ENCODE measurements around the gene UVRAG. TPM values are rescaled to one million over a fixed set of nuclear protein-coding genes. Genes with fewer than 3 reads are reported as not detected.
"Not testable (repeated sequence)": the region's sequence is repeated elsewhere in the genome, so short reads cannot be mapped to it uniquely, and the experiment has no call there.

The UVRAG gene
- total and polyA plus RNA-seq, 2 donors (not counting 1 experiment from before 2014, with no cell fraction given), result 37.7 to 94.1 TPM

GRCh38 chr11:75878933-75879332 is 63.9 kb downstream of the UVRAG start:
- peaks cover 18 to 21% of the 10 kb centered on the region in 2 donors for H3K4me1 ChIP-seq (ENCODE audit: control insufficient read depth in 2 of 2, insufficient read depth in 2 of 2, low read length in 2 of 2)
- H3K36me3 ChIP-seq (replicated peaks in 1 of 2; ENCODE audit: control extremely low read depth in 1 of 2, control insufficient read depth in 1 of 2, extremely low read depth in 1 of 2, insufficient read depth in 2 of 2, low read length in 1 of 2), result peaks cover 12 to 31% of the 10 kb centered on the region in 2 experiments
- H3K4me3 ChIP-seq (ENCODE audit: control extremely low read depth in 1 of 5, extremely low read depth in 1 of 5, insufficient read depth in 1 of 5, low read depth in 2 of 5, low read length in 4 of 5), result no peak overlapping the region
- WGBS (ENCODE audit: insufficient coverage), result no CpG with 5 or more reads among the region's 2 CpGs
- no peak overlapping the region for H3K9ac ChIP-seq (ENCODE audit: low read length)
- H4K20me1 ChIP-seq (ENCODE audit: control insufficient read depth, insufficient read depth, low read length, poor library complexity, severe bottlenecking), result peaks cover 27% of the 10 kb centered on the region
- no peaks in the 10 kb centered on the region for H3K9me3 Mint-ChIP-seq (ENCODE audit: insufficient read depth)
- H3K4me3 Mint-ChIP-seq, result no peak overlapping the region
- H3K9me3 ChIP-seq (ENCODE audit: control extremely low read depth in 1 of 3, control insufficient read depth in 2 of 3, insufficient read depth in 1 of 3, low read length in 2 of 3), result no peaks in the 10 kb centered on the region
- peak overlapping the region in 1 of 2 donors; percentile 19 for H3K27ac ChIP-seq (ENCODE audit: low read length in 2 of 2)
- no peaks in the 10 kb centered on the region for H3K27me3 Mint-ChIP-seq
- no peak overlapping the region for H3K4me2 ChIP-seq (replicated peaks; ENCODE audit: low read depth, low read length, poor library complexity, severe bottlenecking)
- H3K27me3 ChIP-seq (replicated peaks in 1 of 4; ENCODE audit: control extremely low read depth in 1 of 4, control insufficient read depth in 3 of 4, insufficient read depth in 4 of 4, low read length in 3 of 4), result no peaks in the 10 kb centered on the region
- H3K27ac Mint-ChIP-seq, result peak overlapping the region; percentile 55
- DNase-seq (no peak), ATAC-seq (ENCODE audit: low read depth) (no peak)
- intact Hi-C loops (cut with micrococcal nuclease), result no loop called here
- H3K79me2 ChIP-seq (ENCODE audit: control insufficient read depth, insufficient read depth, low read length), result peaks cover 75% of the 10 kb centered on the region
- ChIA-PET POLR2A (no interaction called here), CTCF (interaction anchor here (1.5 to 1.6 kb wide), 2 partner anchors 10 to 76 kb away, joined by 5 to 10 read pairs; no protein-coding TSS in a partner anchor)
- H3K4me1 Mint-ChIP-seq, result peaks cover 41% of the 10 kb centered on the region
- TF ChIP-seq EZH2 (IDR thresholded peaks at IDR 0.05; ENCODE audit: borderline replicate concordance, insufficient read depth, low read depth, low read length, poor library complexity, severe bottlenecking) (no peak), CTCF (IDR thresholded peaks at IDR 0.05) (no peak)
- H2AFZ ChIP-seq (ENCODE audit: insufficient read depth, low read depth, low read length, poor library complexity, severe bottlenecking), result no peak overlapping the region

GRCh38 chr11:75879737-75880136 is 64.7 kb downstream of the UVRAG start:
- peaks cover 43% of the 10 kb centered on the region for H3K4me1 Mint-ChIP-seq
- H3K9me3 Mint-ChIP-seq (ENCODE audit: insufficient read depth), result no peaks in the 10 kb centered on the region
- 97% methylated on average over 7 of the region's 9 CpGs for WGBS (ENCODE audit: insufficient coverage)
- H3K9me3 ChIP-seq (ENCODE audit: control extremely low read depth in 1 of 3, control insufficient read depth in 2 of 3, insufficient read depth in 1 of 3, low read length in 2 of 3), result no peaks in the 10 kb centered on the region
- no peak overlapping the region for H2AFZ ChIP-seq (ENCODE audit: insufficient read depth, low read depth, low read length, poor library complexity, severe bottlenecking)
- ATAC-seq (ENCODE audit: low read depth) (no peak), DNase-seq (no peak)
- POLR2A ChIA-PET, result no interaction called here
- intact Hi-C loops (cut with micrococcal nuclease), result no loop called here
- H3K27me3 Mint-ChIP-seq, result no peaks in the 10 kb centered on the region
- H3K4me2 ChIP-seq (replicated peaks; ENCODE audit: low read depth, low read length, poor library complexity, severe bottlenecking), result no peak overlapping the region
- no peak overlapping the region for H3K9ac ChIP-seq (ENCODE audit: low read length)
- no peaks in the 10 kb centered on the region for H3K27me3 ChIP-seq (replicated peaks in 1 of 4; ENCODE audit: control extremely low read depth in 1 of 4, control insufficient read depth in 3 of 4, insufficient read depth in 4 of 4, low read length in 3 of 4)
- H3K36me3 ChIP-seq (replicated peaks in 1 of 2; ENCODE audit: control extremely low read depth in 1 of 2, control insufficient read depth in 1 of 2, extremely low read depth in 1 of 2, insufficient read depth in 2 of 2, low read length in 1 of 2), result peaks cover 12 to 31% of the 10 kb centered on the region in 2 experiments
- H3K4me3 ChIP-seq (ENCODE audit: control extremely low read depth in 1 of 5, extremely low read depth in 1 of 5, insufficient read depth in 1 of 5, low read depth in 2 of 5, low read length in 4 of 5), result no peak overlapping the region
- no peak for TF ChIP-seq CTCF (IDR thresholded peaks at IDR 0.05)
- TF ChIP-seq EZH2 (IDR thresholded peaks at IDR 0.05; ENCODE audit: borderline replicate concordance, insufficient read depth, low read depth, low read length, poor library complexity, severe bottlenecking), result no peak
- CTCF ChIA-PET, result interaction anchor here (1.6 to 2.0 kb wide), 2 partner anchors 11 to 18 kb away, joined by 5 to 11 read pairs; no protein-coding TSS in a partner anchor
- no peak overlapping the region for H3K27ac Mint-ChIP-seq
- peaks cover 10 to 18% of the 10 kb centered on the region in 2 donors for H3K4me1 ChIP-seq (ENCODE audit: control insufficient read depth in 2 of 2, insufficient read depth in 2 of 2, low read length in 2 of 2)
- no peak overlapping the region for H3K4me3 Mint-ChIP-seq
- peak overlapping the region in 1 of 2 donors; percentile 19 for H3K27ac ChIP-seq (ENCODE audit: low read length in 2 of 2)
- peaks cover 24% of the 10 kb centered on the region for H4K20me1 ChIP-seq (ENCODE audit: control insufficient read depth, insufficient read depth, low read length, poor library complexity, severe bottlenecking)
- H3K79me2 ChIP-seq (ENCODE audit: control insufficient read depth, insufficient read depth, low read length), result peaks cover 75% of the 10 kb centered on the region

- H3K9me3 ChIP-seq (ENCODE audit: control extremely low read depth in 1 of 3, control insufficient read depth in 2 of 3, insufficient read depth in 1 of 3, low read length in 2 of 3); H3K27me3 ChIP-seq (replicated peaks in 1 of 4; ENCODE audit: control extremely low read depth in 1 of 4, control insufficient read depth in 3 of 4, insufficient read depth in 4 of 4, low read length in 3 of 4); H3K9me3 Mint-ChIP-seq (ENCODE audit: insufficient read depth); ATAC-seq (ENCODE audit: low read depth); H3K4me3 ChIP-seq (ENCODE audit: control extremely low read depth in 1 of 5, extremely low read depth in 1 of 5, insufficient read depth in 1 of 5, low read depth in 2 of 5, low read length in 4 of 5); H2AFZ ChIP-seq (ENCODE audit: insufficient read depth, low read depth, low read length, poor library complexity, severe bottlenecking); H3K9ac ChIP-seq (ENCODE audit: low read length); intact Hi-C loops (cut with micrococcal nuclease); H3K4me2 ChIP-seq (replicated peaks; ENCODE audit: low read depth, low read length, poor library complexity, severe bottlenecking); H3K4me3 Mint-ChIP-seq; H3K27me3 Mint-ChIP-seq: not testable (repeated sequence)
- DNase-seq, result peak; percentile 24
- H3K36me3 ChIP-seq (replicated peaks in 1 of 2; ENCODE audit: control extremely low read depth in 1 of 2, control insufficient read depth in 1 of 2, extremely low read depth in 1 of 2, insufficient read depth in 2 of 2, low read length in 1 of 2), result peaks cover 12 to 31% of the 10 kb centered on the region in 2 experiments
- H3K27ac ChIP-seq (ENCODE audit: low read length in 2 of 2), result peak overlapping the region in 1 of 2 donors; percentile 45
- peaks cover 21% of the 10 kb centered on the region for H4K20me1 ChIP-seq (ENCODE audit: control insufficient read depth, insufficient read depth, low read length, poor library complexity, severe bottlenecking)
- H3K4me1 ChIP-seq (ENCODE audit: control insufficient read depth in 2 of 2, insufficient read depth in 2 of 2, low read length in 2 of 2), result peaks cover 7 to 14% of the 10 kb centered on the region in 2 donors
- WGBS (ENCODE audit: insufficient coverage), result 89% methylated on average over 7 of the region's 8 CpGs
- H3K79me2 ChIP-seq (ENCODE audit: control insufficient read depth, insufficient read depth, low read length), result peaks cover 75% of the 10 kb centered on the region
- H3K27ac Mint-ChIP-seq, result peak overlapping the region; percentile 39
- POLR2A ChIA-PET, result interaction anchor here (0.7 kb wide), 1 partner anchor 11 kb away, joined by 10 read pairs; no protein-coding TSS in a partner anchor
- CTCF ChIA-PET, result interaction anchor here (0.6 to 2.5 kb wide), 8 partner anchors 12 to 272 kb away, joined by 3 to 14 read pairs (median 4); no protein-coding TSS in a partner anchor
- peaks cover 43% of the 10 kb centered on the region for H3K4me1 Mint-ChIP-seq
Measured at GRCh38 chr11:75880343-75880742, 65.3 kb downstream of the UVRAG start.
